ENCODE results near the gene PLEKHA7. TPM values are rescaled to one million over a fixed set of nuclear protein-coding genes. Genes with fewer than 3 reads are reported as not detected.
"Not testable (repeated sequence)": the region's sequence is repeated elsewhere in the genome, so short reads cannot be mapped to it uniquely, and the experiment has no call there.

The PLEKHA7 gene
- total and polyA plus RNA-seq, 7 donors: 0.74 to 2.6 (median 1.2) TPM

GRCh38 chr11:16963316-16963876 is 50.8 kb downstream of the PLEKHA7 start:
- Histone ChIP-seq H3K4me3 (no peak overlapping the region), H3K36me3 (ENCODE audit: insufficient read depth in 1 of 2, low read depth in 1 of 2) (no peaks in the 10 kb centered on the region), H3K27ac (no peak overlapping the region), H3K4me1 (no peaks in the 10 kb centered on the region), H3K27me3 (ENCODE audit: insufficient read depth in 3 of 3, low read length in 2 of 3) (no peaks in the 10 kb centered on the region), H3K9me3 (no peaks in the 10 kb centered on the region)
- DNase-seq (no peak), ATAC-seq (no peak)
- TF ChIP-seq CTCF (IDR thresholded peaks at IDR 0.05): no peak
- intact Hi-C loops (cut with DNase I): no loop called here
- 68 to 71% (median 70%) methylated on average over 3 of the region's 3 CpGs for whole genome bisulfite sequencing, 3 donors

GRCh38 chr11:16962589-16962988 is 51.6 kb downstream of the PLEKHA7 start:
- H3K4me3 ChIP-seq; ATAC-seq; H3K27me3 ChIP-seq (ENCODE audit: insufficient read depth in 3 of 3, low read length in 2 of 3); H3K27ac ChIP-seq; H3K36me3 ChIP-seq (ENCODE audit: insufficient read depth in 1 of 2, low read depth in 1 of 2); H3K9me3 ChIP-seq; H3K4me1 ChIP-seq; DNase-seq; intact Hi-C loops (cut with DNase I): not testable (repeated sequence)

- WGBS, 3 donors: 70 to 84% (median 70%) methylated on average over 5 of the region's 5 CpGs
- intact Hi-C loops (cut with DNase I): no loop called here
- Histone ChIP-seq H3K9me3 (no peaks in the 10 kb centered on the region), H3K4me3 (no peak overlapping the region), H3K27ac (no peak overlapping the region), H3K4me1 (no peaks in the 10 kb centered on the region), H3K36me3 (ENCODE audit: insufficient read depth in 1 of 2, low read depth in 1 of 2) (no peaks in the 10 kb centered on the region), H3K27me3 (ENCODE audit: insufficient read depth in 3 of 3, low read length in 2 of 3) (no peaks in the 10 kb centered on the region)
- ATAC-seq (no peak), DNase-seq (no peak)
- no peak for TF ChIP-seq CTCF (IDR thresholded peaks at IDR 0.05)
Observed at GRCh38 chr11:16962146-16962545, 52.1 kb downstream of the PLEKHA7 start.

GRCh38 chr11:16960250-16960649 is 54.0 kb downstream of the PLEKHA7 start:
- WGBS, 3 donors: 65 to 81% (median 79%) methylated on average over 5 of the region's 5 CpGs
- no peaks in the 10 kb centered on the region for H3K9me3 ChIP-seq
- ATAC-seq: no peak
- intact Hi-C loops (cut with DNase I): no loop called here
- H3K4me3 ChIP-seq: no peak overlapping the region
- H3K4me1 ChIP-seq: no peaks in the 10 kb centered on the region
- no peak overlapping the region for H3K27ac ChIP-seq
- no peaks in the 10 kb centered on the region for H3K27me3 ChIP-seq (ENCODE audit: insufficient read depth in 3 of 3, low read length in 2 of 3)
- no peak for DNase-seq
- no peak for TF ChIP-seq CTCF (IDR thresholded peaks at IDR 0.05)
- no peaks in the 10 kb centered on the region for H3K36me3 ChIP-seq (ENCODE audit: insufficient read depth in 1 of 2, low read depth in 1 of 2)

GRCh38 chr11:16959602-16960001 is 54.6 kb downstream of the PLEKHA7 start:
- Histone ChIP-seq H3K36me3 (ENCODE audit: insufficient read depth in 1 of 2, low read depth in 1 of 2) (no peaks in the 10 kb centered on the region), H3K4me3 (no peak overlapping the region), H3K9me3 (no peaks in the 10 kb centered on the region), H3K27me3 (ENCODE audit: insufficient read depth in 3 of 3, low read length in 2 of 3) (no peaks in the 10 kb centered on the region), H3K27ac (no peak overlapping the region), H3K4me1 (no peaks in the 10 kb centered on the region)
- ATAC-seq (no peak), DNase-seq (no peak)
- intact Hi-C loops (cut with DNase I): no loop called here
- TF ChIP-seq CTCF (IDR thresholded peaks at IDR 0.05): no peak
- 90 to 91% (median 91%) methylated on average over 4 of the region's 4 CpGs for WGBS, 3 donors
